Activated CD4-positive, alpha-beta T cell treated with anti-CD3 and anti-CD28 coated beads, Interleukin-2, amount 50 U/mL, for 4 hours (primary cell): ENCODE data around the gene PRSS27.
"Not testable (repeated sequence)": the region's sequence is repeated elsewhere in the genome, so short reads cannot be mapped to it uniquely, and the experiment has no call there.

Experiments
- DNase-seq, 2 experiments: peaks; one replicate each; pipeline ENCODE4 v3.0.0-alpha.2; 2020

PRSS27 gene

GRCh38 chr16:2721634-2722173, 1.7 kb upstream of the PRSS27 start:
- DNase-seq: not testable (repeated sequence)

- peak; percentile 77 to 83 for DNase-seq
Observed at GRCh38 chr16:2720719-2721633, 952 bp upstream of the PRSS27 start.

- no peak for DNase-seq
Observed at GRCh38 chr16:2719328-2720063, 528 bp downstream of the PRSS27 start.

DNA sequence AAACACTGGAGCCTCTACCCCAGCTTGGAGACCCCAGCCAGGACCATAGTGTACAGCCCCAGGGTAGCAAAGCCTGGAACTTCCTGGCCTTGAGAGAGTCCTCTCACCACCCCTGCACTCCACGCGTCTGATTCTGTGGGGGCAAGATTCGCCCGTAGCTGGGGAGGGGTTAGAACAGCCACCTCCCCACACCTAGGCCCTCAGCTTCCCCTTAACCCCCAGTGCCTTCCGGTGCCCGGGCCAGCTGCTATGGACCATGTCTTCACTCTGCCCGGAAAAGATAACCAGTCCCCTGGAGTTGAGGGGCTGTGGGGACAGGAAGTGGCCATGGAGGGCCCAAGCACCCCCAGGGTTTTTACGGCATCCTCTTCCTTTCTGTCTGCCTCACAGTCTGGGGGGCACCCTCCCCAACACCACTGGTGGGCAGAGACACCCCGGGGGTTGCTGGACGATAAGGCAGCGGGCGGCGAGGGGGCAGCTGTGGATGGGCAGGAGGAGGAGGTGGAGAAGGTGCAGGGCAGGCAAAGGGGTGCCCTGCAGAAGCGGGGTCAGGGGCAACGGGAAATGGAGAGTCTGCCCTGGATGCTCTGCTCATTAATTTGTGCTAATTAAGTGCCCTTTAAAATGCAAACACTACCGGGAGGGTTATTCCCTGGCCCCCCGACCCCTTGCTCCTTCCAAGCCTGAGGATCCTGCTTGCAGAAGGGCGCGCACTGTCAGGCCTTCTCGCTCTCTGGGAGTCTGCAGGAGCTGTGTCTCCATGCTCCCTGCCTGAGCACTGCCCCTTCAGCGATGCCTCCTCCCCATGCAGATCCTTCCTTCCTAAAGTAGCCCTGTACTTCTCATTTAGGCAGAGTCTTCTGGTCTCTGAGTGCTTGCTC, 2.4 kb downstream of the PRSS27 start:
- no peak for DNase-seq

- DNase-seq: no peak
Observed at GRCh38 chr16:2716948-2717347, 3.1 kb downstream of the PRSS27 start.

GRCh38 chr16:2715966-2716885, 3.8 kb downstream of the PRSS27 start:
- DNase-seq: no peak

DNA sequence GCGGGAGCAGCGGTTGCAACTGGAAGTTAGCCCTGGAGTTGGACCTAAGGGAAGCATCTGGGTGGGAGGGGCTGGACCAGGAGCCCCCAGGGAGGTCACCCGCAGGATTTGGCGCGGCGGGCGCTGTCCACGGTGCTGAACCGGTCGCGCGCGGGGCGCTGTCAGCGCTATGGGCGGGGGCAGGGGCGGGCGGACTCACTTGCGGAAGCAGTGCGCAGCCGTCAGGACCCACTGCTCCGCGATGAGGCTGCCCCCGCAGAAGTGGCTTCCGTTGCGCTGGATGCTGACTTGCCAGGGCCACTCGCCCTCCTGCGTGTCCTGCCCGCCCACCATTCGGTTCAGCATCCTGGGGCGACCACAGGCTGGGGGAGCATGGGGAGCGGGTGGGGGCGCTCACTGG, 4.5 kb downstream of the PRSS27 start:
- peak; percentile 75 to 76 for DNase-seq

- no peak for DNase-seq
Observed at GRCh38 chr16:2715064-2715463, 5.0 kb downstream of the PRSS27 start.

DNA sequence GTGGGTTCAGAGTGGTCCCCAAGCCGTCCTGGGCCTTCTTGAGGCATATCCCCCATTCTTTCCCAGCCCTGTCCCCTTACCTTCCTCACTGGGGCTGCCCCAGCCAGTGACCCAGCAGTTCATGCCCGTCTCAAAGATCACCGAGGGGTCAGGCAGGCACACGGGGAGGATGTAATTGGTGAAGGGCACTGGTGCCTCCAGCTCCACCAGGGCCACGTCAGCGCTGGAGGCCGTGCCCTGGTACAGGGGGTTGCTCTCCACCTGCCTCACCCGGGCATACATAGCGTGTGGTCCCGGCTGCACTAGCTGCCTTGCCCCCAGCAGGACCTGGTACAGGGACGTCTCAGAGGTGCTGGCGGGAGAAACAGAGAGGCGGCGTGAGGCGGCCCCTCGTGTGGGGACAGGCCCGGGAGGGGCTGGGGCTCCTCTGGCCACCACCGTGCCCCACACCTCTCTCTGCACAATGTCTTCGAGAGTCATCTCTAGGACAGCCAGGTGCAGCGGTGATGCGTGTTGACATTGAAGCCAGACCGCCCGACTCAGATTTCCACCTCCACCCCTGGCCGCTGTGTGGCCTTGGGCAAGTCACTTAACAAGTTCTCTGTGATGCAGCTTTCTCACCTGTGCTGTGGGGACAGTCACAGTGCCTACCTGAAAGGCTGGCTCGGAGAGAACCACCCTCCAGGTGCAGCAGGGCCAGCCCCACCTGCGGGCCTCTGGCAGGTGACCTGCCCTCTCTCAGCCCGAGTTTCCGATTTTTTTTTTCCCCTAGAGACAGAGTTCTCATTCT, 5.8 kb downstream of the PRSS27 start:
- no peak for DNase-seq

- no peak for DNase-seq
Observed at GRCh38 chr16:2713523-2713922, 6.5 kb downstream of the PRSS27 start.

- DNase-seq: no peak
Observed at GRCh38 chr16:2712546-2712945, 7.5 kb downstream of the PRSS27 start.

- no peak for DNase-seq
Observed at GRCh38 chr16:2712063-2712441, 8.0 kb downstream of the PRSS27 start.

DNA sequence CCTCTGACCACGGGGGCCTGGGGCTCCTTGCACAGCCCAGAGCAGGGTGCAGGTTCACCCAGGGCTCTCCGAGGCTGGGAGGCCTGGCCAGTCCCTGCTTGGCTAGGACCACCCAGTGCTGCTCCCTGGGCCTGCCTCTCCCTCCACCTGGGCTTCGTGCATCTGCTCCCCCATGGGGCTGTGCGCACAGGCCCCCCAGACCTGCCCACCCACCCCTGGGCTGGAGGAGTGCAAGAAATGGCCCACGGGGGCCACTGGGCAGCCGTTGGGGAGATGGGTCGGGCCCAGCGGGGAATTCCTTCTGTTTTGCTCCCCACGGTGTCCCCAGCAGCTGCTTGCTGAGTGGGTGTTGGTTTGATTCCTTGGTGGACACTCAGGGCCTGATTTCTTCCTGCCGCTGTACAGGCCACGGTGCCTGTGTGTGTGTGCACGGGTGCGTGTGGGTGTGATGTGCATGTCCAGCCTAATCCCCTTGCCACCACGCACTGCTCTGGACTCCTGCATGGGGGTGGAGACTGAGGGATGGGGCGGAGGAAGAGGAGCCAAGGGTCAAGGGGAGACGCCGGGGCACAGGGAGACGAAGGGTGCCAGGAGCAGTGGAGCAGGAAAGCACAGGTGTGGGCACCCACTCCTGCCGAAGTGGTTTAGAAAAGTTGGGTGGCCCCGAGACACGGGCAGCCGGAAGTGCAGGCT, 8.5 kb downstream of the PRSS27 start:
- no peak for DNase-seq

- no peak for DNase-seq
Observed at GRCh38 chr16:2710711-2711231, 9.3 kb downstream of the PRSS27 start.

DNA sequence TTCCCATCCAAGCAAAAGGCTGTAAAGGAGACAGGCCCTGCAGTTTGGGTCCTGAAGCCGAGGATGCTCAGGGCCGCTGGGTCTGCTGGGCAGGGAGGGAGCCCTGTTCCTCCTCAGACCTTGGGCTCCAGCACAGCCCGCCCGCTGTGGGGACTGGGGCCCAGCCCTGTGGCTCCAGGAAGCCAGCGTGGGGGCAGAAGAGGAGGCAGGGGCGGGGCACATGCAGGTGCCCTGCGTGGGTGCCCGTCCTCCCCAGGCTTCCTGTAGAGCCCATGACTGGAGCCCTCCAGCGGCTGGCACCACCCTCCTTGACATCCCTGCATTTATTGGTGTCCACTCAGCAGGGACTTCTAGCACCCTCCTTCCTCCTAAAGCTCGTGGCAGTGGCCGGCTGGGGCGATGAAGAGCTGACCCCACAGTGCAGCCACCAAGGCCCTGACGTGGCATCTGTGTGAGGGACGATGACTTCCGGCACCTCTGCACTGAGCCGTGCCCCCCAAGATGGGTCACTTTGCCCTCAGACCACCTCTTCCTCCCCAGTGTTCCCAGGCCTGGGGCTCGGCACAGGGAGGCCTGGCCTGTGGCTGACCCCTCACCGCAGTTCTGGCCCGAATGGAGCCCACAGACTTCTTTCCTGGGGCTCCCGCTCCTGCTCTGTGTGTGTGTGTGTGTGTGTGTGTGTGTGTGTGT, 9.9 kb downstream of the PRSS27 start:
- DNase-seq: no peak

DNA sequence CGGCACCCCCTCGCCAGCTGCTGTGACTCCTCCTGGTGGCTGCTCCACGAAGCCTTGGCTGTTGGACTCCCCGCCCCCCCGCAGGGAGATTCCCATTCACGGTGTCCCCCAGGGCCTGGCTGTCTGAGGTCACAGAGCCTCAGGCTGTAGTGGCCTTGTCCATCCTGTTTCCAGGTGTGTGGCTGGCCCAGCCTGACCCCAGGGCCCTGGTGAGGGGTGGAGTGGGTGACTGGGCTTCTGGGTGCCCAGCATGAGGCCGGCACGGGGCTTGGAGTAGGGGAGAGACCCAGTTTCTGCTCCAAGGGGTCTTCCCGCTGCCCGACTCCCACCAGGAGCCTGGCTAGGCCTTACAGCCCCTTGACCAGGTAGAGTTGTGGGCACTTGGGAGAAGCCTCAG, 10.4 kb downstream of the PRSS27 start:
- DNase-seq: no peak

- DNase-seq: no peak
Observed at GRCh38 chr16:2708955-2709587, 11.0 kb downstream of the PRSS27 start.

DNA sequence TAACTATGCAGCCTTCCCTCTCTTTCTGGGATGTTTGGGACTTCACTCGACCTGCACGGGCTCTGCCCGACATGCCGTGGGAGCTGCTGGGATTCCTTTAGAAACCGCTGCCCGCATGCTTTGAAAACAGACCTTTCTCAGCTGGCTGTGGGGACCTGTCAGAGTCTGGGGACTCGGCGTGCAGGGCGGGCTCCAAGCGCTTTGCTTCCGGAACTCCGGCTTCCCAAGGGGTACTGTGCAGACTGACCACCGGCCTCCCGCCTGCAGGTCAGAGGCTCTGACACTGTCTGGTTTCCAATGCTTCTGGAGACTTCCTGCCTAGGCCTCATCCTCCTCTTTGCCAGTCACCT, 11.8 kb downstream of the PRSS27 start:
- no peak for DNase-seq
